ENCODE measurements around the gene ZNF423. TPM values are rescaled to one million over a fixed set of nuclear protein-coding genes. Genes with fewer than 3 reads are reported as not detected.
"Not testable (repeated sequence)": the region's sequence is repeated elsewhere in the genome, so short reads cannot be mapped to it uniquely, and the experiment has no call there.

The ZNF423 gene
- 10 to 100 TPM; 23.2 to 28.8 (median 26.3) TPM for polyA plus RNA-seq (ENCODE audit: insufficient read length in 10 of 10)
- long read RNA-seq, donor 1, full-length matches to known transcripts: 2 of 16 reads
- long read RNA-seq, donor 1, partial matches to known transcripts: 14 of 16 reads
- long read RNA-seq, donor 1, other reads (novel, unspliced or antisense): 0 of 16 reads
- long read RNA-seq, donor 2, full-length matches to known transcripts: 2 of 13 reads
- long read RNA-seq, donor 2, partial matches to known transcripts: 11 of 13 reads
- long read RNA-seq, donor 2, other reads (novel, unspliced or antisense): 0 of 13 reads
- long read RNA-seq, donor 3: 0 reads
- long read RNA-seq, donor 4, partial matches to known transcripts: 8 of 8 reads
- long read RNA-seq, donor 4, other reads (novel, unspliced or antisense): 0 of 8 reads
- long read RNA-seq, donor 5, full-length matches to known transcripts: 1 of 14 reads
- long read RNA-seq, donor 5, partial matches to known transcripts: 13 of 14 reads
- long read RNA-seq, donor 5, other reads (novel, unspliced or antisense): 0 of 14 reads
- long read RNA-seq, donor 6, full-length matches to known transcripts: 3 of 20 reads
- long read RNA-seq, donor 6, partial matches to known transcripts: 17 of 20 reads
- long read RNA-seq, donor 6, other reads (novel, unspliced or antisense): 0 of 20 reads
- long read RNA-seq, donor 7, full-length matches to known transcripts: 2 of 23 reads
- long read RNA-seq, donor 7, partial matches to known transcripts: 21 of 23 reads
- long read RNA-seq, donor 7, other reads (novel, unspliced or antisense): 0 of 23 reads
- long read RNA-seq, donor 8, full-length matches to known transcripts: 3 of 3 reads
- long read RNA-seq, donor 8, partial matches to known transcripts: 0 of 3 reads
- long read RNA-seq, donor 8, other reads (novel, unspliced or antisense): 0 of 3 reads
- long read RNA-seq, donor 9: 0 reads

DNA sequence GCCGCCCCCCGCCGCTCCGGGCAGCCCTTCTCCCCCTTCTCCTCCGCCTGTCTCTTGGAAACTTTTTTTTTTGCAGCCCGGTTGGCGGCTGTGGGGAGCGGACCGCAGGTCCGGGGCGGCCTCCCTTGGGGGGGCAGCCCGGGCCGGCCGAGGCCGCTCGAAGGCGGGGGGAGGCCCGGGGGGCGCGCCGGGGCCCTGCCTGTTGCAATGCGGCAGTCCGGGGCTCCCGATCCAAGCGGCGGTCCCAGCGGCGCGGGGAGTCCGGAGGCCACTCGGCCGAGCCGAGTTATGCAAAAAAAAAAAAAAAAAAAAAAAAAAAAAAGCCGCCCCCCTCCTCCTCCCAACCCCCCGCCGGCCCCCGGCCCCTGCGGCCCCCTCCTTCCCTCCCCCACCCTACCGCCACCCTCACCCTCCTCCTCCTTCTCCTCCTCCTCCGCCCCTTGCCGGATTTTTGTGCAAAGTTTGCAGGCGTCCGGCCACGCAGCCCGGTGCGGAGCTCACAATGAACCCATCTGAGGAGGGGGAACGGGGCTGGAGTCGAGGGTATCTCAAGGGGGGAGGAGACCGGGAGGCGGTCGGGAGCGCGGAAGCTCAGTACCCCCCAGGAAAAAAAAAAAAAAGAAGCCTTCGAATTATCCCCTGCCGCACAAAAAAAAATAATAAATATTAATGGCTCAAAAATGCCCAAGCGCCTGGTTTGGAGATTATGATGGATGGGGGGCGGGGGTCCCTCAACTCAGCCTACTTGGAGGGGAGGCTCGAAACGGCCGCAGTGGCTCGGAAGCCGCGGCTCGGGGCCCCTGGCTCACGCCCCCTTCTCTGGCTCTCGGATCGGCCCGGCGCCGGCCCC, at the start of gene ZNF423:
TSS of gene ZNF423 (minus strand) at position 291 of the 850 bp plus-strand sequence. CDS start 338 bp downstream, outside the sequence.
- peak in 1 of 3 donors; percentile 75 for DNase-seq

GRCh38 chr16:49904348-49905062, 48.6 kb upstream of the ZNF423 start:
- peak in 2 of 3 donors; percentile 20 to 32 for DNase-seq

DNA sequence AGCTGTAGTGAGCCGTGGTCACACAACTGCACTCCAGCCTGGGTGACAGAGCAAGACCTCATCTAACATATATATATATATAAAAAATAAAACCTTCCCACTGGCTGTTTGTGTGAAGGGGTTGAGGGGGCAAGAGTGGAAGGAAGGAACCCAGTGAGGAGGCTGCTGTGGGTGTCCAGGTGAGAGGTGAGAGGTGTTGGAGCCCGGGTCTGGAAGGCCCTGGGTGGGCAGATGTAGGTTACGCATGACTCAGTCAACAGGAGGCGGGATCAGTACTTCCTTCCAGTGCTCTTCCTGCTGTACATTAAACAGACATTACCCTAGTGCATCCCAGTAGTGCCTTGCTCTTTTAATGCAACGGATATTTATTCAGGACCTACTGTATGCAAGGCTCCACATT, 47.0 kb upstream of the ZNF423 start:
- DNase-seq: no peak

DNA sequence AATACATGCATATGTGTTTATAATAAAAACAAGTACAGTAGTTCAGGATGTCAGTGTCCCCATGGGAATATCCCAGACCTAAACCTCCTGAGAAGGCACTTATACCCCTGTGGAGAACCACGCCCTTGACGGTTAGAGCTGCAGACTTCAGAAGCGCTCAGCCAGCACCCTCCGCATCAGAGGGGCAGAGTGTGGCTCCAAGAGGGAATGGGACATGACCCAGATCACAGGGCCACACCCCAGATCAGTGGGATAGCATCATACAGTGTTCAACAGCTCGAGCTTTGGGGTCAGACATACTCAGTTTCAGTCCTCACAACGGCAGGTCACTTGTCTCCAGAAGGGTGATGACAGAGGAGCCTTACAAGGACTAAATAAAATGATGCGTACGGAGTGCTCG, 45.8 kb upstream of the ZNF423 start:
- no peak for DNase-seq

- no peak for DNase-seq
Observed at GRCh38 chr16:49900875-49901274, 45.0 kb upstream of the ZNF423 start.

- no peak for DNase-seq
Observed at GRCh38 chr16:49899991-49900695, 44.2 kb upstream of the ZNF423 start.

DNA sequence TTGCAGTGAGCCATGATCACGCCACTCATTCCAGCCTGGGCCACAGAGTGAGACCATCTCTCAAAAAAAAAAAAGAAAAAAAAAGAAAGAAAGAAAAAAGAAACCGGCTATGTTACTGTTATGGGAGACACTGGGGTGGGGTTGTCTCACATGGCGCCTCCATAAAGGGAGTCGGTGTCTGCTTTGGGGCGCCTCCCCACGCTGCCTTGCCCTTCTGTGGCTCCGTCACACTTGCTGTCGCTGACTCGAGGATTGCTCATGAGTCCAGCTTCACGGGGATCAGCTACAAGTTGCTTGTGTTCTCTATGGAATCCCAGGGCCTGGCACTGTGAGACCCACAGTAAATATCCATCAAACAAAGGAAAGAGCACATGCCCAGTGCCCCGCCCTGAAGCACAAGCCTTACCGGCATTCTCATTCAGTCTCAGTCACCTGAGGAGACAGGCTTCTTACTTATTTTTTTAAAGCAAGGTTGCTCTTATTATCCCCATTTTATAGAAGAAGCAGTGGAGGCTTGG, 40.6 kb upstream of the ZNF423 start:
- DNase-seq: no peak

GRCh38 chr16:49890876-49891275, 35.0 kb upstream of the ZNF423 start:
- DNase-seq: no peak

DNA sequence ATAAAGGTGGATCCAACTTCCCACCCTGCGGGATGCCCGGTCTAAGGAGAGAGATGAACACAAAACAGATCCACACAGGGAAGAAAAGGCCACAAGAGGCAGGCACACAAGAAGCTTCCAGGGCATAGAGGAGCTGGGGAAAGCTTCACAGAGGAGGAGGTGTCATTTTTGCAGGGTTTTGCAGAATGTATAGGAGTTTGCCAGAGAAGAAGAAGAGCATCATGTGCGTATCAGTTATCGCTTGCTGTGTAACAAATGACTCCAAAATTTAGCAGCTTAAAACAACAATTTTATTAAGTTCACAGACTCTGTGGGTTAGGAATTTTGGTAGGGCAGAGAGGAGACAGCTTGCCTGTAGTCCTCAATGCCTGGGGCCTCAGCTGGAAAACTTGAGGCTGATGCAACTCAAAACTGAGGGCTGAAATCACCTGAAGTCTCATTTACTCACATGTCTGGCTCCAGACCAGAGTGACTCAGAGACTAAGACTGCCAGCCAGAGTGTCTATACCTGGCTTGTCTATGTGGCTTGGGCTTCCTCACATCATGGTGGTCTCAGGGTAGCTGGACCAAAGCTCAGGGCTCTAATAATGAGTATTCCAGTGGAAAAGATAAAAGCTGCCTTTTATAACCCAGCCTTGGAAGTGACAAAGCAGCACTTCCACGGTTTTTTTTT, 33.9 kb upstream of the ZNF423 start:
- no peak for DNase-seq

GRCh38 chr16:49886554-49887094, 30.7 kb upstream of the ZNF423 start:
- DNase-seq: no peak

DNA sequence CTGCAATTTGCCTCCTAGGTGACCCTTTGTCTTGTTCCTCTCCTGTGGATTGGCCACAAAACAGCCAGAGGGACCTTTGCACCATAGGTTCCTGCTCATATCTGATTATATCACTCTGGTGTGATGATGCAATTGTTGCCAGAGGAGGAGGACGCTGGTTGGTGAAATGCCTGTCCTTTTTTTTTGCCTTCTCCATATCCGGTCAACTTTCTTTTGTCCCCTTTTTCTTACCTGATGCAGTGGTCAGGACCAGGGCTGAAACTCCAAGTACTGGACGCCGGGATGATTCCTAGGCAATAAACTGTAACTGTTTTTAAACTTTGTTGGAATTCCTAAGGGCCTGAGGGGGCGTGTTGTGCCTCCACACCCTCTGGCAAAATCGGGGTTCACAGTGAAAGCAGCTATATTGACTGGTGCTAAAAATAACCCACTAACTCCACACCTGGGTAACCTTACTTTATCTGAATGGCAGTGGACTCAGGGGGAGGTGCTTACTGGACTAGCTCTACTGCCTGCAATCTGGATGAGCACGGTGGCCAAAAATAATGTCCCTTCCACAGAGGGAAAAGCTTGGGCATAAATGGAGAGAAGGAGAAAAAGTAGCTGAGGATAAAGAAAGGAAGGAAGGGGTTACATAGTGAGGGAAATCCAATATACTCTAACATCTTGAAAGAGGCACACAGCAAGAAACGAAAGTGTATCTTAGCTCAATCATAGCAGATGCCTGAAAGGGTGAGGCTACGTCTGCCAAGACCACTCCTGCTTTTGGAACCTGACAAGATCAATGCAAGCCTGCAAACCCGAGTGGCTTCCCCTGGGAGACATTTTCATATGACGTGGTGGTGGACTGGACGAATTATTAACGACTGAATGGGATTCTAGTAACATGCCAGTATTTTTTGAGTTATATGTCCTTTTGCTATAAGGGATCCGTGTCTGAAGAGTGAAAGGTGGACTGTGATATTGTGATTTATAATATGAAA, 28.4 kb upstream of the ZNF423 start:
- peak in 1 of 3 donors; percentile 30 for DNase-seq

DNA sequence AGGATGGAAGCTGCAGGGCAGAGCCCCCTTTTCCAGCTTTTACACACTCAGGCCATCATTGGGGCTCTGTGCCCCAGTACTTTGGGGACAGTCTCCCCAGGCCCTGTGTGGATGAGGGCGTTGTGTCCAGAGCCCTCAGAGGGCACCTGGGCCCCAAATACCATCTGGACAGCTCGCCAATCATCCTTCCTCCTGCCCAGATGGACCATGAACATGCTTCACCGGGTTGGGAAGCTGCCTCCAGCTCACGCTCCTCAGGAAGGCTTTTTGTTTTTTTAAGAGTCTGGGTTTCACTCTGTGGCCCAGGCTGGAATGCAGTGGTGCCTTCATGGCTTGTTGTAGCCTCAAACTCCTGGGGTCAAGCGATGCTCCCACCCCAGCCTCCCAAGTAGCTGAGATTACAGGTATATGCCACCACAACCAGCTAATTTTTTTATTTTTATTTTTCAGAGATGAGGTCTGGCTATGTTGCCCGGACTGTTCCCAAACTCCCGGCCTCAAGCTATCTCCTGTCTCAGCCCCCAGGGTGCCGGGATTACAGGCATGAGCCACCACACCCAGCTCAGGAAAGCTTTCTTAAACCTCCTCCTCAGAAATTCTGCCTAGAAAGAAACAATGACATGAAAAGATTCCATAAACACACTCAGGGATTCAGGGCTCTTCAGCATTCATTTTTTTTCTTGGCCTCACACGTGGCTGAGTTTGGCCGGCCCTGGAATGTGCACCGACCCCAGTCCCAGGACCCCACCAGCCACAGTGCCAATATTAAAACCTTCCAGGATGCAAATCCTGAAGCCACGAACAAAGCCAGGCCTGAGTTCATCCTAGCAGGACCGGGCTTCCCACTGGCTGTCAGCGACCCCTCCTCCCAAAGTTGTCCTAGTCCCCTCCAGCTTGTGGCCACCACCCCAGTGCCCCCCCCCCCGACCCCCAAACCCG, 27.4 kb upstream of the ZNF423 start:
- no peak for DNase-seq

GRCh38 chr16:49881890-49882289, 26.0 kb upstream of the ZNF423 start:
- no peak for DNase-seq

DNA sequence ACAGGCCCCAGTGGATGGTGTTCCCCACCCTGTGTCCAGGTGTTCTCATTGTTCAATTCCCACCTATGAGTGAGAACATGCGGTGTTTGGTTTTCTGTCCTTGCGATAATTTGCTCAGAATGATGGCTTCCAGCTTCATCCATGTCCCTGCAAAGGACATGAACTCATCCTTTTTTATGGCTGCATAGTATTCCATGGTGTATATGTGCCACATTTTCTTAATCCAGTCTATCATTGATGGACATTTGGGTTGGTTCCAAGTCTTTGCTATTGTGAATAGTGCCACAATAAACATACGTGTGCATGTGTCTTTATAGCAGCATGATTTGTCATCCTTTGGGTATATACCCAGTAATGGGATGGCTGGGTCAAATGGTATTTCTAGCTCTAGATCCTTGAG, 22.6 kb upstream of the ZNF423 start:
- not testable (repeated sequence) for DNase-seq

GRCh38 chr16:49876716-49877129, 20.8 kb upstream of the ZNF423 start:
- peak in 2 of 3 donors; percentile 66 to 81 for DNase-seq
